ENCODE measurements around the gene RCN1. TPM values are rescaled to one million over a fixed set of nuclear protein-coding genes. Genes with fewer than 3 reads are reported as not detected.
A peak's percentile ranks its signal among the peaks of the same experiment; 100 is the strongest.

Gene RCN1
- total RNA-seq, 1 experiment from 2014 or later: 16.1 TPM

- Histone ChIP-seq H3K27me3 (ENCODE audit: low read length) (no peaks in the 10 kb centered on the region), H3K4me3 (ENCODE audit: low read length) (no peak overlapping the region), H3K9me2 (replicated peaks; ENCODE audit: insufficient read depth, low read length) (no peaks in the 10 kb centered on the region), H3K79me2 (ENCODE audit: low read length) (no peaks in the 10 kb centered on the region), H3K9me3 (ENCODE audit: low read length) (no peaks in the 10 kb centered on the region), H2AFZ (ENCODE audit: low read length) (no peak overlapping the region), H3K36me3 (ENCODE audit: insufficient read depth, low read length) (no peaks in the 10 kb centered on the region), H4K20me1 (ENCODE audit: insufficient read depth, low read depth, low read length) (no peaks in the 10 kb centered on the region), H3K4me1 (ENCODE audit: low read length) (peaks cover 21% of the 10 kb centered on the region), H3K27ac (ENCODE audit: low read length) (no peak overlapping the region), H3K4me2 (ENCODE audit: low read depth, low read length, poor library complexity, severe bottlenecking) (no peak overlapping the region), H3K9ac (ENCODE audit: low read length) (no peak overlapping the region)
- DNase-seq: no peak
Measured at GRCh38 chr11:32087597-32087996, 3.3 kb upstream of the RCN1 start.

GRCh38 chr11:32088117-32088941 is 2.5 kb upstream of the RCN1 start:
- DNase-seq: no peak
- H3K79me2 ChIP-seq (ENCODE audit: low read length): no peaks in the 10 kb centered on the region
- H3K4me2 ChIP-seq (ENCODE audit: low read depth, low read length, poor library complexity, severe bottlenecking): no peak overlapping the region
- H2AFZ ChIP-seq (ENCODE audit: low read length): no peak overlapping the region
- 0 out of 2 replicates have a peak, but pooled peaks cover 2% of the 10 kb centered on the region for H4K20me1 ChIP-seq (ENCODE audit: insufficient read depth, low read depth, low read length)
- peaks cover 21% of the 10 kb centered on the region for H3K4me1 ChIP-seq (ENCODE audit: low read length)
- H3K27me3 ChIP-seq (ENCODE audit: low read length): no peaks in the 10 kb centered on the region
- no peaks in the 10 kb centered on the region for H3K9me2 ChIP-seq (replicated peaks; ENCODE audit: insufficient read depth, low read length)
- H3K9me3 ChIP-seq (ENCODE audit: low read length): no peaks in the 10 kb centered on the region
- no peak overlapping the region for H3K9ac ChIP-seq (ENCODE audit: low read length)
- H3K4me3 ChIP-seq (ENCODE audit: low read length): no peak overlapping the region
- H3K27ac ChIP-seq (ENCODE audit: low read length): no peak overlapping the region
- no peaks in the 10 kb centered on the region for H3K36me3 ChIP-seq (ENCODE audit: insufficient read depth, low read length)

DNA sequence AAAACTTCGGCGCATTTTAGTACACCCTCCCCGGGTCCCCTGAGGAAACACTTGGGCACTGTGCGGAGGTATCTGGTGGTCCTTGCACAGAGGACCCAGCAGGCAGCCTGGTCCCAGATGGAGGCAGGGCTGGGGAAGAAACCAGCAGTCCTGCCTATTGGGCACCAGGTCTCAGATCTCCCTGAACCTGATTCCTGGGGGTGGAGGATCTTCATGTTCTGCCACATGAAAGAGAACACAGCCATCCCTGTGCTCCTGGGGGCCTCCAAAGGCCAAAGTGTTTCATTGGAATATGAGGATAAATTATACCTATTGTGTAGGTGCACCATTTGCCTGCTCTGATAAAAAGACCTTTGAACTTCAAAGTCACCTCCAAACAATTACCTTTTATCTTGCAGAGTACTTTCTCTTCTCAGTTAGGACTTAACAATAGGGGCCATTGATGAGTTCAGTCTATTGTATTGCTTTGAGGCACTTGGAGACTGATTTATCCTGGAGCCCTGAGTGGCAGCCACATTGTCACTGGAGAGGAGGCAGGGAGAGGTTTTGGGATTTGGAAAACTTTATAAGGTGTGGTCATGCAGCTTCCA is 1.8 kb downstream of the RCN1 start:
- Histone ChIP-seq H3K9ac (ENCODE audit: low read length) (no peak overlapping the region), H4K20me1 (ENCODE audit: insufficient read depth, low read depth, low read length) (0 out of 2 replicates have a peak, but pooled peaks cover 3% of the 10 kb centered on the region), H3K9me2 (replicated peaks; ENCODE audit: insufficient read depth, low read length) (no peaks in the 10 kb centered on the region), H3K4me3 (ENCODE audit: low read length) (no peak overlapping the region), H3K4me1 (ENCODE audit: low read length) (peaks cover 21% of the 10 kb centered on the region), H3K27me3 (ENCODE audit: low read length) (no peaks in the 10 kb centered on the region), H2AFZ (ENCODE audit: low read length) (no peak overlapping the region), H3K79me2 (ENCODE audit: low read length) (no peaks in the 10 kb centered on the region), H3K36me3 (ENCODE audit: insufficient read depth, low read length) (no peaks in the 10 kb centered on the region), H3K9me3 (ENCODE audit: low read length) (no peaks in the 10 kb centered on the region), H3K27ac (ENCODE audit: low read length) (no peak overlapping the region), H3K4me2 (ENCODE audit: low read depth, low read length, poor library complexity, severe bottlenecking) (peak overlapping the region; percentile 93)
- no peak for DNase-seq

DNA sequence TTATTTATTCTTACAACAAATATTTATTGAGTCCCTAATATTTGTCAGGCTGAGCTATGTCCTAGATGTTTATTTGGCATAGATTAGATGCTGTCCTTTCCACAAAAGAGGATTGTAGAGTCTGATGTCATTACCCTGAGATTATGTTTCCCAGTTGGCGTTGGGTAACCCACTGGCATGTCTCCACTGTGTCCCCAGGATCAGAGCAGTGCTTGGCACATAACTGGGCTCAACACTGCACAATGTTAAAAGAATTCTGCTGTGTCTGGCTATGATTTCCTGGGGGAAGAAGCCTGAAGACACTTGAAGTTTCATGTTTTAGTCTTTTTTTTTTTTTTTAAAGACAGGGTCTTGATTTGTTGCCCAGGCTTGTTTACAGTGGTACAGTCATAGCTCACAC is 4.0 kb downstream of the RCN1 start:
- Histone ChIP-seq H3K9ac (ENCODE audit: low read length) (no peak overlapping the region), H3K9me3 (ENCODE audit: low read length) (no peaks in the 10 kb centered on the region), H3K27me3 (ENCODE audit: low read length) (no peaks in the 10 kb centered on the region), H3K9me2 (replicated peaks; ENCODE audit: insufficient read depth, low read length) (no peaks in the 10 kb centered on the region), H3K4me2 (ENCODE audit: low read depth, low read length, poor library complexity, severe bottlenecking) (no peak overlapping the region), H2AFZ (ENCODE audit: low read length) (no peak overlapping the region), H3K4me1 (ENCODE audit: low read length) (peaks cover 13% of the 10 kb centered on the region), H3K27ac (ENCODE audit: low read length) (no peak overlapping the region), H4K20me1 (ENCODE audit: insufficient read depth, low read depth, low read length) (0 out of 2 replicates have a peak, but pooled peaks cover 3% of the 10 kb centered on the region), H3K79me2 (ENCODE audit: low read length) (no peaks in the 10 kb centered on the region), H3K36me3 (ENCODE audit: insufficient read depth, low read length) (no peaks in the 10 kb centered on the region), H3K4me3 (ENCODE audit: low read length) (no peak overlapping the region)
- DNase-seq: no peak

DNA sequence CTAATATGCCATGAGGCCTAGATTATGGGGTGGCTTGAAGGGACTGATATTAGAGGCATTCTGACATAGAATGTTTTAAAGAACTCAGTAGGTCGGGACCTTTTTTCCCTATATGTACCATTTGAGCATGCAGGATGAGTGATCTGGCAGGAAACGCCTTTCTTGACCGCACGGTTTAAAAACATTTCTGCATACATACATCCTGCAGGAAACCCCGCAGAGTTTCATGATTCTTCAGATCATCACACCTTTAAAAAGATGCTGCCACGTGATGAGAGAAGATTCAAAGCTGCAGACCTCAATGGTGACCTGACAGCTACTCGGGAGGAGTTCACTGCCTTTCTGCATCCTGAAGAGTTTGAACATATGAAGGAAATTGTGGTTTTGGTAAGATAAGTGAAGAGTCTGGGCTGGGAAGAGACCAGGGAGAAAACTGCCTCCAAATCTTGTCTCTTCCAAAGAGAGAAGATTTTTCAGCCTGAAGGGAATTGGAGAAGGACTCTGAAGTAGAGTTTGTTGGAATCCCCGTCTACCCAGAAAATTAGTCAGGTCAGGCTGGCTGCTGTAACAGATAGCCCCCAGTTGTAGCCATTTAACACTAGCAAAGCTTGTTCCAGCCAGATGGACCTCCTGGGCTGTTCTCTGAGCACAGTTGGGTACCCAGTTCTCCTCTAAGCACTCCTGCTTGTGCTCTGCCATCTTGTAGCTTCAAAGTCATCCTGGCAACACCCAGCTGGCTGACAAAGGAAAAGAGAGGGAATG is 7.4 kb downstream of the RCN1 start:
- Histone ChIP-seq H3K36me3 (ENCODE audit: insufficient read depth, low read length) (no peaks in the 10 kb centered on the region), H3K79me2 (ENCODE audit: low read length) (no peaks in the 10 kb centered on the region), H3K4me3 (ENCODE audit: low read length) (no peak overlapping the region), H4K20me1 (ENCODE audit: insufficient read depth, low read depth, low read length) (0 out of 2 replicates have a peak, but pooled peaks cover under 1% of the 10 kb centered on the region), H3K4me1 (ENCODE audit: low read length) (no peaks in the 10 kb centered on the region), H3K27me3 (ENCODE audit: low read length) (no peaks in the 10 kb centered on the region), H3K4me2 (ENCODE audit: low read depth, low read length, poor library complexity, severe bottlenecking) (no peak overlapping the region), H3K9me2 (replicated peaks; ENCODE audit: insufficient read depth, low read length) (no peaks in the 10 kb centered on the region), H3K27ac (ENCODE audit: low read length) (no peak overlapping the region), H3K9me3 (ENCODE audit: low read length) (no peaks in the 10 kb centered on the region), H2AFZ (ENCODE audit: low read length) (no peak overlapping the region), H3K9ac (ENCODE audit: low read length) (no peak overlapping the region)
- DNase-seq: no peak

- Histone ChIP-seq H3K27me3 (ENCODE audit: low read length) (no peaks in the 10 kb centered on the region), H3K36me3 (ENCODE audit: insufficient read depth, low read length) (no peaks in the 10 kb centered on the region), H3K27ac (ENCODE audit: low read length) (no peak overlapping the region), H3K4me2 (ENCODE audit: low read depth, low read length, poor library complexity, severe bottlenecking) (no peak overlapping the region), H3K9me2 (replicated peaks; ENCODE audit: insufficient read depth, low read length) (no peaks in the 10 kb centered on the region), H3K9ac (ENCODE audit: low read length) (no peak overlapping the region), H3K4me3 (ENCODE audit: low read length) (no peak overlapping the region), H3K9me3 (ENCODE audit: low read length) (no peaks in the 10 kb centered on the region), H2AFZ (ENCODE audit: low read length) (no peak overlapping the region), H3K4me1 (ENCODE audit: low read length) (no peaks in the 10 kb centered on the region), H3K79me2 (ENCODE audit: low read length) (no peaks in the 10 kb centered on the region), H4K20me1 (ENCODE audit: insufficient read depth, low read depth, low read length) (no peaks in the 10 kb centered on the region)
- DNase-seq: no peak
Measured at GRCh38 chr11:32099516-32099915, 8.6 kb downstream of the RCN1 start.

DNA sequence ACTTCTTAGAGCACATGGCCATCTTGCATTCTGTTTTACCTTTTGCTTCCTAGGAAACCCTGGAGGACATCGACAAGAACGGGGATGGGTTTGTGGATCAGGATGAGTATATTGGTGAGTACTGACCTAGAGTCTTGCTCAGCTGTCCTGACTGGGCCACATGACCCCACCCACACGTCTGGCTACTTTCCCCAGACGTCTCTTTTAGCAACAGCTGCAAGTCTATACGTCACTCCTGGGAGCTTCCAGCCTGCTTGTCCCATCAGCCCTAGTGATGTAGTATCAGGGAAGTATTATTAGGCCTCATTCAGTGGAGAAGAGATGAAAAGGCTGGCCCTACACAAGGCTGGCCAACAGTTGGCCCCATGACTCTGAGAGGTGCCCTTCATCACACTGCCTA is 9.6 kb downstream of the RCN1 start:
- DNase-seq: no peak
- no peak overlapping the region for H3K4me3 ChIP-seq (ENCODE audit: low read length)
- H3K9me2 ChIP-seq (replicated peaks; ENCODE audit: insufficient read depth, low read length): no peaks in the 10 kb centered on the region
- no peak overlapping the region for H3K9ac ChIP-seq (ENCODE audit: low read length)
- H4K20me1 ChIP-seq (ENCODE audit: insufficient read depth, low read depth, low read length): no peaks in the 10 kb centered on the region
- H3K4me2 ChIP-seq (ENCODE audit: low read depth, low read length, poor library complexity, severe bottlenecking): no peak overlapping the region
- H3K36me3 ChIP-seq (ENCODE audit: insufficient read depth, low read length): no peaks in the 10 kb centered on the region
- H3K9me3 ChIP-seq (ENCODE audit: low read length): no peaks in the 10 kb centered on the region
- no peaks in the 10 kb centered on the region for H3K79me2 ChIP-seq (ENCODE audit: low read length)
- H2AFZ ChIP-seq (ENCODE audit: low read length): no peak overlapping the region
- no peaks in the 10 kb centered on the region for H3K27me3 ChIP-seq (ENCODE audit: low read length)
- H3K4me1 ChIP-seq (ENCODE audit: low read length): no peaks in the 10 kb centered on the region
- H3K27ac ChIP-seq (ENCODE audit: low read length): no peak overlapping the region

DNA sequence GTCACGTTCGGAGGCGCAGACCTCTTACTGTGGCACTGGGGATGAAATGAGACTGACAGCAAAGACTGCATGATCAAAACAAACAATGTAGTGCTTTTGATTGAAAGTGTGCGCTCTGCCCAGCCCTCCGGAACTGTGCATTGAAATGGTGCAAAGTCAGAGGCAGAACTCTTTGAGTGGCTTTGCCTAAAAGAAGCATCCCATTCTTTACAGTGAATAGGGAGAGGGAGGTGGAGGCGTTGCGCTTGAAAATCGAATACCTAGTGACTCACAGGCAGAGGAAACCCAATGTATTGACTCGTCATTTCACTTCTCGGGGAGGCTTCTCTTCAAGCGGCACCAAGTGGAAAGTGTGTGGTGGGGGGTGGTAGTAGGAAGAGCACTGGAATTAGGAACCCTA is 10.9 kb downstream of the RCN1 start:
- H4K20me1 ChIP-seq (ENCODE audit: insufficient read depth, low read depth, low read length): no peaks in the 10 kb centered on the region
- H3K4me2 ChIP-seq (ENCODE audit: low read depth, low read length, poor library complexity, severe bottlenecking): no peak overlapping the region
- no peak overlapping the region for H2AFZ ChIP-seq (ENCODE audit: low read length)
- H3K27ac ChIP-seq (ENCODE audit: low read length): no peak overlapping the region
- DNase-seq: no peak
- no peaks in the 10 kb centered on the region for H3K4me1 ChIP-seq (ENCODE audit: low read length)
- no peaks in the 10 kb centered on the region for H3K9me2 ChIP-seq (replicated peaks; ENCODE audit: insufficient read depth, low read length)
- H3K79me2 ChIP-seq (ENCODE audit: low read length): no peaks in the 10 kb centered on the region
- H3K9me3 ChIP-seq (ENCODE audit: low read length): no peaks in the 10 kb centered on the region
- no peak overlapping the region for H3K9ac ChIP-seq (ENCODE audit: low read length)
- no peaks in the 10 kb centered on the region for H3K27me3 ChIP-seq (ENCODE audit: low read length)
- H3K36me3 ChIP-seq (ENCODE audit: insufficient read depth, low read length): no peaks in the 10 kb centered on the region
- H3K4me3 ChIP-seq (ENCODE audit: low read length): no peak overlapping the region

All from Karpas-422 (cell line).